GM12864 (cell line): ENCODE measurements around the gene GPRC6A.

Experiments
- DNase-seq: peaks from one replicate; pipeline ENCODE4 v3.0.0-alpha.2; 2011; ENCODE audit warnings: low read depth
- H3K4me3 ChIP-seq: 2 replicates; pipeline ENCODE4 v1.5.1; 2011; ENCODE audit warnings: mild to moderate bottlenecking, low read depth, low read length, control low read depth
- CTCF ChIP-seq: IDR thresholded peaks from 2 replicates; pipeline ENCODE4 v1.5.1; 2011; ENCODE audit warnings: low read depth, mild to moderate bottlenecking, moderate library complexity, low read length, control low read depth, inconsistent platforms; ENCODE audit errors: missing control alignments

Gene GPRC6A

GRCh38 chr6:116773886-116774285, 55.0 kb downstream of the GPRC6A start:
- no peak overlapping the region for H3K4me3 ChIP-seq
- no peak for TF ChIP-seq CTCF
- DNase-seq = no peak

DNA sequence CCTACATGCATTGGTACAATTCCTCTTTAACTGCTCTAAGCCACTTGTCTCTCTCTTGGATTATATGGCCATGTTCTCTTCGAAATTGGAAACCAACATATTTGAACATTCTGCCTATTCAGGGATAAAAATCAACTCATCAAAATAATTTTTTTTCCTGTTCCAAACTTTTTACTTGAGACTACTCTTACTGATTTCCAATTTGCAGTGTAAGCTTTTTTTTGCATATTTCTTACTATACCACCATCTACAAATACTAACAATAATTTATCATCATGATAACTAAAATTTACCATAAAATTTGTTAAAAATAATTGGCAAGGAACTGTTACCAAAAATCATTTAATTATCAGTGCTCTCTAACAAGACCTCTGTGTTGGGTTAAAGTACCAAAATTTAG, 56.4 kb downstream of the GPRC6A start:
- H3K4me3 ChIP-seq = no peak overlapping the region
- TF ChIP-seq CTCF = no peak
- no peak for DNase-seq

DNA sequence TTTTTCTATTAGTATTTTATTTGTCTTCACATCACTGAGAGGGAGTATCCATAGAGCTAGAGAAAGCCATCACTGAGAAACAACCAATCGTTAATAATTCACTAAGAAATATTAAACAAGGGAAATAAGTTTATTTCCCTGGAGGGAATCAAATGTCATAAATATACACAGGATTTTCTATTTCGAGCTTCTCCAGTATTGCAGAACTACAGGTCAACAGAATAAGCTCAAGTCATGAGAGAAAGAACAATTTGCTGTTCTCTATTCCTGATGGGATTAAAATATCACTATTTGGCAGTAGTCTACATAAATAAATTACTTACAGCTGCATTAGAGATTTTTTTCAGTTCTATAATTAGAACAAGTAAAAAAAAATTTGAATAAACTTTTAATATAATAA, 61.2 kb downstream of the GPRC6A start:
- DNase-seq = no peak
- no peak overlapping the region for H3K4me3 ChIP-seq
- no peak for TF ChIP-seq CTCF

DNA sequence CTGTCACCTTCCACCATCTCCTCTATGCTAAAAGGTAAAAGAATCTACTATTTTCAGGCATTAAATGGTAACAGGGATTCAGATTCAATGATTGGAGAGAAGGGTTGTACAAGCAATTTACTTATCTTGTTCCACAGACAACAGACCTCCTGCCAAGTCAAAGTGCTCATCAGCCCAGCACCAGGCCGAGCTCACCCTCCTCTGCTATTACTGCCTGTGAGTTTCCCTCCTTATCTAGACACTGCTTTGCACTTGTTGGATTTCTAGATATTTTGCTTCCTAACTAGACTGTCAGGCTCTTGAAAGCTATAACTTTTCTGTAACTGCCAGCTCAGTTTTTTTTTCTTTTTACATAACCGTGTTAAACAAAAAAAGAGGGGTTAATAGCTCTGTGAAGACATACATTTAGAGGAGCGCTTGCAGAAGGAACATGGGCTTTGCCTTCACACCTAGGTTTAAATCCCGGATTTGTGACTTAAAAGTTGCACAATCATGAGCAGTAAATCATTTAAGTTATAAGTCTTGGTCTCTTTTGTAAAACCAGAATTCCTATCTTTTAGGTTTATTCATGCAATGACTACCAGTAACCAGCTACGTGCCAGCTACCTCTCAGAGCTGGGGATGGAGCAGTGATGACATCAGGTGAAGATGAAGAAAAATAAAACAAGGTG, 62.2 kb downstream of the GPRC6A start:
- no peak for TF ChIP-seq CTCF
- DNase-seq = no peak
- no peak overlapping the region for H3K4me3 ChIP-seq

DNA sequence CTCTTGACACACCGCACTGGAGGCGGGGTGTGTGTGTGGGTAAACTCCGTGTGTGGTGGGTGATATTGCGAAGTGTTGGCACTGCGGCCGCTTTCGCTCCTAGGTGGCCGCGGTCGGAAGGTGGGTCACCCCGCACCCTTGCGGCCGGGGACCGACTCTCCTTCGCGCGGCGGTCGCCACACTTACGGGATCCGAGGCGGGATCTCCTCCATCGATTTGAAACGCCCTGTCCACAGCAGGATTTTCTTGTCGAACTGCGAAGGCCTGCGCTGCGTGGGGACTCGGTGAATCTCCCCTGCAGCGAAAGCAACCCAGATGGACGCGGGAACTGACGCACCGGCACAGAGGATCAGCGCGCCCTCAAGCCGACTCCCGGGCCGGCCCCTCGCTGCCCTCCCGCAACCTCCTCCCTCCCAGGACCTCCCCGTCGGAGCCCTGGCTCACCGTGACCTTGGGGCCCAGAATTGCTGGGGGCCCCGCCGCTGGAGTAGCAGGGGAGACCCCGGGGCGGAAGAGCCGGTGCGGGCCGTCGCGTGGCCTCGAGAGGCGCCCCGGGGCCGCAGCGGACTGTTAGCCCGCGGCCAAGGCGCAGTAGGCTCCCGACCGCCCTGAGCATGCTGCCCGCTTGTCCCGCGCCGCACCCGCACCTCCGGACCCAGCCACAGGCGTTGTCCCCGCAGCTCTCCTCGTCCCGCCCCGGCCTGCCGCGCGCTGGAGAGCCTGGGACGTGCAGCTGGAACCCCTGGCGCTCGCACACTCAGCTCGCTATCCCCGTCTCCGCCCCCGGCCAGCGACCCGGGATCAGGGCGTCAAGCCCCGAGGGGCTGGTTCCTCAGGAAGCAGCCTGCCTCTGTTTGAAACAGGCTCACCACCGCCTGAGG, 63.7 kb downstream of the GPRC6A start, which contains the start of gene FAM162B:
FAM162B (minus strand) TSS at position 759 of the 881 bp plus-strand sequence; CDS start at position 616, 143 bp downstream.
- no peak for DNase-seq
- H3K4me3 ChIP-seq = no peak within 1 kb of the TSS
- TF ChIP-seq CTCF = no peak

- no peak overlapping the region for H3K4me3 ChIP-seq
- no peak for DNase-seq
- TF ChIP-seq CTCF = no peak
These were observed 64.3 kb downstream of the GPRC6A start for GRCh38 chr6:116764629-116764960.
